Liver (tissue), 9 donors: ENCODE data around the gene IFNA13. TPM values are rescaled to one million over a fixed set of nuclear protein-coding genes. Genes with fewer than 3 reads are reported as not detected.
A peak's percentile ranks its signal among the peaks of the same experiment; 100 is the strongest.

Experiments used
- DNase-seq: peaks from one replicate; pipeline ENCODE4 v3.0.0-alpha.2; 2017; ENCODE audit warnings: low spot score
- H3K27ac ChIP-seq, 2 donors: one replicate each; pipeline ENCODE4 v1.7.0; 2013; ENCODE audit warnings: inconsistent platforms in 2 of 2, low read length in 2 of 2, control low read depth in 1 of 2, low read depth in 1 of 2, mild to moderate bottlenecking in 1 of 2
- H3K27me3 ChIP-seq, 4 donors: one replicate each; pipeline versions ENCODE4 v1.6.1 to v1.7.0; 2013; ENCODE audit warnings: low read length in 3 of 4, inconsistent platforms in 1 of 4, mild to moderate bottlenecking in 1 of 4, moderate library complexity in 1 of 4; ENCODE audit not compliant: control insufficient read depth in 4 of 4, insufficient read depth in 4 of 4
- H3K36me3 ChIP-seq, 4 donors: one replicate each; pipeline versions ENCODE4 v1.6.1 to v1.7.0; 2013; ENCODE audit warnings: low read length in 3 of 4, mild to moderate bottlenecking in 3 of 4, low read depth in 1 of 4, moderate library complexity in 1 of 4; ENCODE audit not compliant: control insufficient read depth in 4 of 4, insufficient read depth in 3 of 4
- H3K4me1 ChIP-seq, 4 donors: one replicate each; pipeline versions ENCODE4 v1.6.1 to v1.7.0; 2013; ENCODE audit warnings: low read length in 3 of 4, mild to moderate bottlenecking in 3 of 4, moderate library complexity in 1 of 4; ENCODE audit not compliant: control insufficient read depth in 4 of 4, insufficient read depth in 4 of 4
- H3K4me3 ChIP-seq, 3 donors: one replicate each; pipeline versions ENCODE4 v1.6.1 to v1.7.0; 2013; ENCODE audit warnings: low read length in 3 of 3, control low read depth in 1 of 3, low read depth in 1 of 3, mild to moderate bottlenecking in 1 of 3
- H3K9ac ChIP-seq, 2 donors: one replicate each; pipeline ENCODE4 v1.7.0; 2013; ENCODE audit warnings: low read length in 2 of 2, mild to moderate bottlenecking in 2 of 2, moderate library complexity in 2 of 2, control low read depth in 1 of 2, low read depth in 1 of 2
- H3K9me3 ChIP-seq, 4 donors: one replicate each; pipeline versions ENCODE4 v1.6.1 to v1.7.0; 2013; ENCODE audit warnings: low read length in 3 of 4; ENCODE audit not compliant: control insufficient read depth in 4 of 4
- EGR1 ChIP-seq, 2 donors: IDR thresholded peaks; 2 replicates each; pipeline ENCODE4 v1.6.1; 2016 to 2018; ENCODE audit warnings: antibody characterized with exemption in 2 of 2, low read depth in 2 of 2
- FOXA1 ChIP-seq: IDR thresholded peaks from 2 replicates; pipeline ENCODE4 v1.6.1; 2016; ENCODE audit warnings: antibody characterized with exemption
- FOXA2 ChIP-seq: IDR thresholded peaks from 2 replicates; pipeline ENCODE4 v1.6.1; 2016; ENCODE audit warnings: antibody characterized with exemption
- GABPA ChIP-seq, 2 donors: IDR thresholded peaks in 1 of 2; conservative IDR thresholded peaks in 1 of 2; 2 replicates each; pipeline ENCODE4 v1.6.1; 2016; ENCODE audit warnings: antibody characterized with exemption in 2 of 2, mild to moderate bottlenecking in 1 of 2, moderate library complexity in 1 of 2
- HNF4G ChIP-seq: IDR thresholded peaks from 2 replicates; pipeline ENCODE4 v1.6.1; 2016; ENCODE audit warnings: antibody characterized with exemption
- JUND ChIP-seq, 2 donors: IDR thresholded peaks; 2 replicates each; pipeline ENCODE4 v1.6.1; 2016; ENCODE audit warnings: antibody characterized with exemption in 2 of 2
- RAD21 ChIP-seq, 2 donors: IDR thresholded peaks; 2 replicates each; pipeline ENCODE4 v1.6.1; 2016; ENCODE audit warnings: antibody characterized with exemption in 2 of 2, mild to moderate bottlenecking in 2 of 2
- RXRA ChIP-seq, 2 donors: IDR thresholded peaks; 2 replicates each; pipeline ENCODE4 v1.6.1; 2017 to 2018; ENCODE audit warnings: antibody characterized with exemption in 2 of 2, mild to moderate bottlenecking in 1 of 2
- TAF1 ChIP-seq: conservative IDR thresholded peaks from 2 replicates; pipeline ENCODE4 v1.6.1; 2016; ENCODE audit warnings: antibody characterized with exemption, mild to moderate bottlenecking
- YY1 ChIP-seq: IDR thresholded peaks from 2 replicates; pipeline ENCODE4 v1.6.1; 2016; ENCODE audit warnings: antibody characterized with exemption, mild to moderate bottlenecking
- WGBS: extraction: QIAGEN DNeasy Blood & Tissue Kit; methylation state at CpG from one replicate; pipeline ENCODE4 v1.1.7; 2013; 5-methylcytosine and 5-hydroxymethylcytosine counted together
- polyA plus RNA-seq, 2 donors: library from polyadenylated mRNA; stranded (reverse) in 1 of 2; unstranded in 1 of 2; fragments of 200-250 nt in 1 of 2; fragments of >200 nt in 1 of 2; fragmentation: Nextera tagmentation in 1 of 2; extraction: Ambion mirVana in 1 of 2; gene quantifications; one replicate each; pipeline versions ENCODE4 v1.2.1 to v1.2.3, GENCODE V29; 2013 to 2015
- total RNA-seq, 2 donors: library from RNA; depleted of rRNA; stranded (reverse); fragments of >200 nt; gene quantifications; one replicate each; pipeline ENCODE4 v1.2.3, GENCODE V29; 2014
- TF ChIP-seq, protein P1 (sequence below): IDR thresholded peaks from 2 replicates; pipeline ENCODE4 v1.6.1; 2016; ENCODE audit warnings: antibody characterized with exemption, mild to moderate bottlenecking
- TF ChIP-seq, protein P2 (sequence below): IDR thresholded peaks from 2 replicates; pipeline ENCODE4 v1.6.1; 2016; ENCODE audit warnings: antibody characterized with exemption
- TF ChIP-seq, protein P3 (sequence below): fragments of 150-350 bp; IDR thresholded peaks from 2 replicates; pipeline ENCODE4 v1.5.1; 2017; ENCODE audit warnings: improper control_type of control experiment, low read depth, low read length; ENCODE audit not compliant: missing input control
- donor health status: healthy.
- donor health status: healthy.
- donor health status: healthy.
- donor health status: healthy.
- donor health status: healthy.

Gene IFNA13
- total and polyA plus RNA-seq, 4 donors: not detected

GRCh38 chr9:21333226-21333625, 34.6 kb downstream of the IFNA13 start (continued):
- TF ChIP-seq, protein P1, sequence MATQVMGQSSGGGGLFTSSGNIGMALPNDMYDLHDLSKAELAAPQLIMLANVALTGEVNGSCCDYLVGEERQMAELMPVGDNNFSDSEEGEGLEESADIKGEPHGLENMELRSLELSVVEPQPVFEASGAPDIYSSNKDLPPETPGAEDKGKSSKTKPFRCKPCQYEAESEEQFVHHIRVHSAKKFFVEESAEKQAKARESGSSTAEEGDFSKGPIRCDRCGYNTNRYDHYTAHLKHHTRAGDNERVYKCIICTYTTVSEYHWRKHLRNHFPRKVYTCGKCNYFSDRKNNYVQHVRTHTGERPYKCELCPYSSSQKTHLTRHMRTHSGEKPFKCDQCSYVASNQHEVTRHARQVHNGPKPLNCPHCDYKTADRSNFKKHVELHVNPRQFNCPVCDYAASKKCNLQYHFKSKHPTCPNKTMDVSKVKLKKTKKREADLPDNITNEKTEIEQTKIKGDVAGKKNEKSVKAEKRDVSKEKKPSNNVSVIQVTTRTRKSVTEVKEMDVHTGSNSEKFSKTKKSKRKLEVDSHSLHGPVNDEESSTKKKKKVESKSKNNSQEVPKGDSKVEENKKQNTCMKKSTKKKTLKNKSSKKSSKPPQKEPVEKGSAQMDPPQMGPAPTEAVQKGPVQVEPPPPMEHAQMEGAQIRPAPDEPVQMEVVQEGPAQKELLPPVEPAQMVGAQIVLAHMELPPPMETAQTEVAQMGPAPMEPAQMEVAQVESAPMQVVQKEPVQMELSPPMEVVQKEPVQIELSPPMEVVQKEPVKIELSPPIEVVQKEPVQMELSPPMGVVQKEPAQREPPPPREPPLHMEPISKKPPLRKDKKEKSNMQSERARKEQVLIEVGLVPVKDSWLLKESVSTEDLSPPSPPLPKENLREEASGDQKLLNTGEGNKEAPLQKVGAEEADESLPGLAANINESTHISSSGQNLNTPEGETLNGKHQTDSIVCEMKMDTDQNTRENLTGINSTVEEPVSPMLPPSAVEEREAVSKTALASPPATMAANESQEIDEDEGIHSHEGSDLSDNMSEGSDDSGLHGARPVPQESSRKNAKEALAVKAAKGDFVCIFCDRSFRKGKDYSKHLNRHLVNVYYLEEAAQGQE: no peak
- TF ChIP-seq EGR1 (IDR thresholded peaks at IDR 0.05; ENCODE audit: low read depth in 2 of 2) (no peak), FOXA1 (no peak), RXRA (IDR thresholded peaks at IDR 0.05) (no peak), TAF1 (no peak)

DNA sequence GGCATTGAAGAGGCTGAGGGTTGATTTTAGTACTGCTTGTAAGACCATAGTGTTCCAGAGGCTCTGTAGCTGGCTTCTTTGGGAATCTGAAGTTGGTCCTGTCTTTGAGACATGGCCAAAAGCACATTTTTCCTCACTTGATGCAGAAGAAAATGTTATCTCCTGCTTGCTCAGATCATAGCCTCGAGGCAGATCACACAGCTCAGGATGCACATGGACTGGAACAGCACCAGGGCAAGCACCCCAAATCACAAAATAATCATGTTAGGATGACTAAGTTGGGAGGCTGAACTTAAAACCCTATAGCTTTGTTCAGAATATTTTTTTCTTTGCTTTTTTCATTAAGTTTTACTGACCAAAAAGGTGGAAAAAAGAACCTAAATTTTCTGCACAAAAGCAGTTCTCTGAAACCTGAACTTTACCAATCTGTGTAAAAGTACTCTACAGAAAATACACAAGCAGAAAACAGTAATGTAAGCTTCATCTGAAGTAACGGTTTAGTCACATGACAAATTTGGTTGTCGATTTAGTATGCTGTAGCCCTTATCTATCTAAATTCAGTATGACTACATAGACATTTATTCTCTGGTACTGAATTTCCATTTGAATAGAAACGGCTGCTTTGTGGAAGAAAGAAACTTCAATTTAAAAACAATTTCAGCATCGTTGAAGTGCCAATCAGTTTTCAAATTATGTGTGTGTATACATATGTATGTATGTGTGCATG, 36.0 kb downstream of the IFNA13 start:
- no peak for DNase-seq
- no peak overlapping the region for H3K4me3 ChIP-seq
- TF ChIP-seq GABPA (IDR thresholded peaks at IDR 0.05 in 1 of 2, conservative IDR thresholded peaks at IDR 0.05 in 1 of 2) (no peak), RAD21 (IDR thresholded peaks at IDR 0.05) (no peak), YY1 (no peak), TAF1 (no peak), RXRA (IDR thresholded peaks at IDR 0.05) (no peak), HNF4G (no peak), EGR1 (IDR thresholded peaks at IDR 0.05; ENCODE audit: low read depth in 2 of 2) (no peak), FOXA2 (no peak), JUND (IDR thresholded peaks at IDR 0.05) (no peak)
- TF ChIP-seq, protein P2, sequence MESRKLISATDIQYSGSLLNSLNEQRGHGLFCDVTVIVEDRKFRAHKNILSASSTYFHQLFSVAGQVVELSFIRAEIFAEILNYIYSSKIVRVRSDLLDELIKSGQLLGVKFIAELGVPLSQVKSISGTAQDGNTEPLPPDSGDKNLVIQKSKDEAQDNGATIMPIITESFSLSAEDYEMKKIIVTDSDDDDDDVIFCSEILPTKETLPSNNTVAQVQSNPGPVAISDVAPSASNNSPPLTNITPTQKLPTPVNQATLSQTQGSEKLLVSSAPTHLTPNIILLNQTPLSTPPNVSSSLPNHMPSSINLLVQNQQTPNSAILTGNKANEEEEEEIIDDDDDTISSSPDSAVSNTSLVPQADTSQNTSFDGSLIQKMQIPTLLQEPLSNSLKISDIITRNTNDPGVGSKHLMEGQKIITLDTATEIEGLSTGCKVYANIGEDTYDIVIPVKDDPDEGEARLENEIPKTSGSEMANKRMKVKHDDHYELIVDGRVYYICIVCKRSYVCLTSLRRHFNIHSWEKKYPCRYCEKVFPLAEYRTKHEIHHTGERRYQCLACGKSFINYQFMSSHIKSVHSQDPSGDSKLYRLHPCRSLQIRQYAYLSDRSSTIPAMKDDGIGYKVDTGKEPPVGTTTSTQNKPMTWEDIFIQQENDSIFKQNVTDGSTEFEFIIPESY: no peak

DNA sequence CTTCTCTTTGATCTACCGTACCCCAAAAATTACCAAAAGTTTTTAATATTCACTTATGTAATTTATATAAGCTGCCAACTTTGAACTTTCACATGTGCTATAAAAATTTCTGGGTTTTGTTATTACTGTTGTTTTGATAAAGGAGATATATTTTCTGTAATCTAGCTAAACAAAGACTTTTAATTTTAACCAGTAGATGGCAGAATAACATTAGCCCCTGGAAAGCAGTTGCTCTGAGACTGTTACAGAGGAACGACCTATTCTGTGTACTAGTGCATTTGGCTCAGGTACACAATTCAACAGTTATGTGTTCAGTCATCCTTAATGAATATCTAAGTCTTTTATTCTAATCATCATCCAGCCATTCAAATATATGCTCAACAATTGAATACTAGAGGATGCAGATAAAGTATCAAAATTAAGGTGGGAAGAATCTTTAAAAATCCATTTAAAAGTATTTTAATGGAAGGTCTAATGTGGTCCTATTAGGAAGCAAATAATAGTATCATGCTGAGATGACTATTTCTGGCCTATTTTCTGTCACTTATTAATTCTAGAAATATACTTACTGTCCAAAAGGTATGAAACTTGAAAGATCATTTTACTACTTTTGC, 41.2 kb downstream of the IFNA13 start:
- Histone ChIP-seq H3K4me3 (no peak overlapping the region), H3K9me3 (no peaks in the 10 kb centered on the region), H3K36me3 (peaks cover 4 to 9% (median 8%) of the 10 kb centered on the region in 4 donors), H3K27ac (no peak overlapping the region), H3K27me3 (no peaks in the 10 kb centered on the region), H3K9ac (no peak overlapping the region), H3K4me1 (peaks cover 1 to 7% (median 3%) of the 10 kb centered on the region in 4 donors)
- WGBS: 39% methylated on average over 2 of the region's 2 CpGs
- TF ChIP-seq JUND (IDR thresholded peaks at IDR 0.05): no peak
- TF ChIP-seq, protein P3, sequence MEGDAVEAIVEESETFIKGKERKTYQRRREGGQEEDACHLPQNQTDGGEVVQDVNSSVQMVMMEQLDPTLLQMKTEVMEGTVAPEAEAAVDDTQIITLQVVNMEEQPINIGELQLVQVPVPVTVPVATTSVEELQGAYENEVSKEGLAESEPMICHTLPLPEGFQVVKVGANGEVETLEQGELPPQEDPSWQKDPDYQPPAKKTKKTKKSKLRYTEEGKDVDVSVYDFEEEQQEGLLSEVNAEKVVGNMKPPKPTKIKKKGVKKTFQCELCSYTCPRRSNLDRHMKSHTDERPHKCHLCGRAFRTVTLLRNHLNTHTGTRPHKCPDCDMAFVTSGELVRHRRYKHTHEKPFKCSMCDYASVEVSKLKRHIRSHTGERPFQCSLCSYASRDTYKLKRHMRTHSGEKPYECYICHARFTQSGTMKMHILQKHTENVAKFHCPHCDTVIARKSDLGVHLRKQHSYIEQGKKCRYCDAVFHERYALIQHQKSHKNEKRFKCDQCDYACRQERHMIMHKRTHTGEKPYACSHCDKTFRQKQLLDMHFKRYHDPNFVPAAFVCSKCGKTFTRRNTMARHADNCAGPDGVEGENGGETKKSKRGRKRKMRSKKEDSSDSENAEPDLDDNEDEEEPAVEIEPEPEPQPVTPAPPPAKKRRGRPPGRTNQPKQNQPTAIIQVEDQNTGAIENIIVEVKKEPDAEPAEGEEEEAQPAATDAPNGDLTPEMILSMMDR: peak; percentile 66
- TF ChIP-seq RAD21 (IDR thresholded peaks at IDR 0.05): peak; percentile 91 to 92
- DNase-seq: no peak

More for the DNA sequence above, 36.0 kb downstream of the IFNA13 start:
- no peak overlapping the region for H3K27ac ChIP-seq
- no peaks in the 10 kb centered on the region for H3K9me3 ChIP-seq
- no peaks in the 10 kb centered on the region for H3K36me3 ChIP-seq
- no peaks in the 10 kb centered on the region for H3K27me3 ChIP-seq
- no peak overlapping the region for H3K9ac ChIP-seq
- peaks cover 1 to 34% (median 22%) of the 10 kb centered on the region in 4 donors for H3K4me1 ChIP-seq
- 69% methylated on average over 5 of the region's 5 CpGs for WGBS
